Right kidney (tissue), 1 donor: Measurements from ENCODE around the gene KCP.
"Not testable (repeated sequence)": the region's sequence is repeated elsewhere in the genome, so short reads cannot be mapped to it uniquely, and the experiment has no call there.

ENCODE experiments used
- DNase-seq: peaks from one replicate; pipeline ENCODE4 v3.0.0-alpha.2; 2016

The KCP gene

GRCh38 chr7:128921866-128922440 lies 11.4 kb upstream of the KCP start:
- no peak for DNase-seq

DNA sequence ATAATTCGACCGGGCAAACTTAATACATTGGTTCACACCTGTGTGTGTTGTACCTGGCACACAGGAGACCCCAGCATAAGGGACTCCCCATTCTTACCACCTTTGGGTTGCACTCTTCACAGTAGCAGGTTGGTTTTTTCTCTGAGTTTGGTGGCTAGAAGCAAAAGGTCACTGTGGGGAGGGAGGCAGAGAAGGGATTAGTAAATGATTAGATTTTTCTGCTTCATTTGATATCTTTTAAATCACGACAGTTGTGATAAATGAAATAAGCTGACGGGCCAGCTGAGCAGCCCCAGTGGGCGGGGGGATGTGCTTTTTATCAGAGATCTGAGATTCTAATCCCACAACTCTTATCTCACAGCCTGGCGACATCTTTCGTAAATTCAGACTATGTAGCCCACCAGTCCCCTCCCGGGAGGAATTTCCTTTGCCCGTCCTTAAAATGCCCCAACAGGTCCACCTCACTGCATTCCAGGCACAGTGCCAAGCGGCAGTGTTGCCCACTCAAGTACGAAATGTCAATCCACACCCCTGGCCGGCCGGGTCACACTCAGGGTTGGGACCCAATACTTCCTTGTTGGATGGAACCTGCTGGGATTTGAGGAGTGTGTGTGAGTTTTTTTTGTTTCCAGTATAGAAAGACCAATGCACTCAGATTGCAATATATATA lies 10.5 kb upstream of the KCP start:
- DNase-seq = no peak

DNA sequence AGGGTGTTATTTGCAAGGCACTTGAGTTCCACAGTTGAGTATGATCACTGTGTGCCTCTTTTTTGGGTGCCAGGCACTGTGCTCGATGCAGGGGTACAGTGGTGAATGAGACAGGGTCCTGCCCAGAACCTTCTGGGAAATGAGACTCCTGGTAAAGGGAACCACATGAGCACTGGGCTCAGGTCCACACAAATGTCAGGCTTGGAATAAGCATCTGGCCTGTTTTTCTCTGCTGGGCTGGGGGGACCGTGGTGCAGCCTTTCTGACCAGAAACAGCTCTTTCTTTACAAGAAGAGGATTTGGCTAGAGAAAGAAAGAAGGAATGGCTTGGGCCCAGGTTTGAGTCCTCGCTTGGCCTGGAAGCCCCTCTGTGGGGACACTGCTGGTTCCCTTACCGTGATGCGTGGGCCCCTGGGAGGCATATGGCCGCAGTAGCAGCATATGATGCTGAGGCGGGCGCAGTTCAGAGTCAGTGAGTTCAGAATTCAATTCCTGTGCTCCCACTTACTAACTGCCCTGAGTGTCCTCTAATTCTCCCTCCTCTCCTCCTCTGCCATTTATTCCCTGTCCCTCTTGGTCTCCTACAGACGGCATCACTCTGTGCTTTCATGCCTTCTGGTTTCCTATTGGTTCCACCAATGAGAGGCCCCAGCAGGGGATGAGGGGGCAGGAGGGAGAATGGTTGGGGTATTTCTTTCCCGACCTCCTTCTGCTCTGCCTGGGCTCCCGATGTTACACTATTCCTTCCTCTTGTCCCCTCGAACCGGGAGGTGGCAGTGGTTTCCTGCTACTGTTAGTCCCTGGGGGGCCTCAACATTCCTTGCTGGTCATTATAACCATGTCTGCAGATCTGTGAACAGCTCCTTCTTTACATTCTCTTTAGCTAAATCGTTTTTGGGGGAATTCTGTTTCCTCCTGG lies 9.6 kb upstream of the KCP start:
- DNase-seq = no peak

DNA sequence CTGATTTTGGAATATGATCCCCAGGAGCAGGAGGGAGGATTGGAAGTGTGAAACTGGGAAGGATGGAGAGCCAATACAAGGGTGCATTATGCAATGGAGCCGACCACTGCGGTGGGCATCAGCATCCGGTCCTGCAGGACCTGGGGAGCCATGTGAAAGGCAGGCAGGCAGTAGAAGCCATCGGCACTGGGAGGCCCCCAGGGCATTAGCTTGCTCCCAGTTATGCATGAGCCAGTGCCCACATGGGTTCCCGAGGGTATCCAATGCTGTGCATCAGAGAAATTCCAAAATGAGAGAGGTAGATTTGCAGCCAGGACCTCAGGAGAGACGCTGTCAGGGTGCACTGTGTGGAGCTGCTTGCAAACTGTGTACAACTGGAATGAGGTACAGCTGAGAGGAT lies 8.7 kb upstream of the KCP start:
- DNase-seq = no peak

- no peak for DNase-seq
These were observed 7.6 kb upstream of the KCP start for GRCh38 chr7:128918016-128918665.

- no peak for DNase-seq
These were observed 6.6 kb upstream of the KCP start for GRCh38 chr7:128917122-128917521.

- DNase-seq = no peak
These were observed 6.1 kb upstream of the KCP start for GRCh38 chr7:128916643-128916915.

DNA sequence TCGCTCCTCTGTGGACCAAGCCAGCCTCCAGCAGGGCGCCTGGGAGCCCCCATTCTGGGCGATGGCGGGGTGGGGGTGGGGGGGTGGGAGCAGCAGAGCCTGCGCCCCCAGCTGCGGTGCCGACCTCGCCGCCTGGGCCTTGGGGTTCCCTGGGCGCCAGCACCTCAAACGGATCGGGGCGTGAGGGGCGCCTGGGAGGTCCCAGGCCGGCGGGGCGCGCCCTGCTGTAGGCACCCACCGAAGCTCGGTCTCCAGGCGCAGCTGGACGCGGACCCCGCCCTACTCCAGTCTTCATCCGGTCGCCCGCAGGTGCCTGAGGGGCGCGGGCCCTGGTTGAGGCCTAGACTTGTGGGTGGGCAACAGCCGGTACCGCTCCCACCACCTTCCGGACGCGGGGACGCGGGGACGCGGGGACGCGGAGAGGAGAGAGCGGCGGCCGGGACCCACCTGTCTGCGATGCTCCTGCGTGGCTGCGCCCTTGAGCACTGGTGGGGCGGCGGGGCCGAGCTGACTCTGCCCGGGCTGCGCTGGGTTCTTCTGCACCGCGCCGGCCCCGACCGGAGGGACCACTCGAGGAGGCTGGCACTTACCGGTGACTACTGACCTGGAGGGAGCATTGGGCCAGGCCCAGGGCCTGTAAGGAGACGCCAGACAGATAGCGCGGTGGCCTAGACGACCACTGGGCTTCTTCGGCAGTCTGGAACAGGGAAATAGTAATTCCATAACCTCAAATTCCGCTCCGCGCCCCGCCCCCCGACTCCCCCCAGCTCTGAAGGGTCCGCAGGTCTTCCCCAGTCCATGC lies 5.5 kb upstream of the KCP start:
- DNase-seq = peak; percentile 46

GRCh38 chr7:128915271-128915819 lies 4.8 kb upstream of the KCP start:
- peak; percentile 49 for DNase-seq

- no peak for DNase-seq
These were observed 4.2 kb upstream of the KCP start for GRCh38 chr7:128914566-128915151.

DNA sequence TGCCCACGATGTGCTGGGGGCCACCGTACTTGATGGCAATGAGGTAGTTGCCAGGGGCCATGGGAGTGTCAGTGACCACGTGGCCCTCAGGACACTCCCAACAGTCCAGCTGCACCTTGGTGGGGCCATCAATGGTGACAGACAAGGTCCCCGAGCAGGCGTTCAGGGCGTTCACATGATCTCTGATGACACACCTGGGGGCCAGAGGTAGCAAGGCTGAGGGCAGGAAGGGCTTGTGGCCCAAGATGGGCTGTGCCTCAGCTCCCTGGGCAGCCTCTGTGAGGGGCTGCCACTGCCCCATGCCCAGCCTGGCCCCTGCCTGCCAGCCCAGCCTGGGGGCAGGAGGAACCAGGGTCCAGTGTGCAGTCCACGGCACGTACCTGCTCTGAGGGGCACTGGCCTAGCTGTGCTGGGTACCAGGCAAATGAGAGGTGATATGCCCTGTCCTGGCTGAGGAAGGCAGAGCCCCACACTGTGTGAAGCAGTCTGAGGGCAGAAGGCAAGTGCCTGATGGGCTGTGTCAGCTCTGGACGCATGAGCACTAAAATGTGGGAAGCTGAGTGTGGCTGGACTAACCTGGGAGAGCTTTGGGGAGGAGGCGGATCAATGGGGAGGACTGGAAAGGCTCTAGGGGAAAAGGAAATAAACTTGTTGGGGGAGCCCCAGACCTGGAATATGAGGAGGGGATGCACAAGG lies 3.5 kb upstream of the KCP start:
- no peak for DNase-seq

DNA sequence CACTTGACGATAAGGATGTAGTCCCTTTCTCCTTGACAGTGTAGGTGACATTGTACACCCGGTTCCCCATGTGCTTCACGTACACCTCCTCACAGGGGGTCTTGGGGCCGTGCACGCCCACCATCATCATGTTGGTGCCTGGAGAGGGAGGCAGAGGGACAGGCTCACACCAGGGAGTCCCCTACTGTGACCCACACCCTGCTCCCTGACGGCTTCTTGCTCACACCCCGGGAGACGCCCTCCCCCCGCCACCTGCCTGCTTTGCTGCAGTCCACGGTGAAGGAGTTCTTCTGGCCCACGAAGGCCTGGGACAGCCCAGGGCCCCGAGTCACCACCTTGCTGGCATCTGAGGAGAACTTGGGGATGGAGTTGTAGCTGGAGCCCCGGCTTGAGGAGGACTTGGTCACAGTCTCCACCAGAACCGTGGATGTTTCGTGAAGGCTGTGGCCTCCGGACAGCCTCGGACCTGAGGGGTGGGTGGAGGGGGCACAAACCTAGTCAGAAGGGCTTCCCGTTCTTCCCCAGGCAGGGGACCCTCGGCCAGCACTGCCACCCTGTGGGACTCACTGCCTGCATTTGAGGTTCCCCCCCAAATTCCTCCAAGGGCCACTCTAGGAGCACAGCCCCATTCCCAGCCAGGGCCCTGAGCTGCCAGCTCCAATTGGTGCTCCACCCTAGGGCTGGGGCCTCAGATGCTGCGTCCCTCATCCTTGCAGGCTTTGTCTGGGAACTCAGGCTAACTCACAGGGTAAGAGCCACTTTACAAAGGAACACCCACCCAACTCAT lies 2.4 kb upstream of the KCP start:
- DNase-seq = not testable (repeated sequence)

- no peak for DNase-seq
These were observed 1.8 kb upstream of the KCP start for GRCh38 chr7:128912281-128912680.

- DNase-seq = peak; percentile 56
These were observed 1.0 kb upstream of the KCP start for GRCh38 chr7:128911423-128912031.

- peak; percentile 86 for DNase-seq
These were observed 612 bp downstream of the KCP start for GRCh38 chr7:128909625-128910568.

DNA sequence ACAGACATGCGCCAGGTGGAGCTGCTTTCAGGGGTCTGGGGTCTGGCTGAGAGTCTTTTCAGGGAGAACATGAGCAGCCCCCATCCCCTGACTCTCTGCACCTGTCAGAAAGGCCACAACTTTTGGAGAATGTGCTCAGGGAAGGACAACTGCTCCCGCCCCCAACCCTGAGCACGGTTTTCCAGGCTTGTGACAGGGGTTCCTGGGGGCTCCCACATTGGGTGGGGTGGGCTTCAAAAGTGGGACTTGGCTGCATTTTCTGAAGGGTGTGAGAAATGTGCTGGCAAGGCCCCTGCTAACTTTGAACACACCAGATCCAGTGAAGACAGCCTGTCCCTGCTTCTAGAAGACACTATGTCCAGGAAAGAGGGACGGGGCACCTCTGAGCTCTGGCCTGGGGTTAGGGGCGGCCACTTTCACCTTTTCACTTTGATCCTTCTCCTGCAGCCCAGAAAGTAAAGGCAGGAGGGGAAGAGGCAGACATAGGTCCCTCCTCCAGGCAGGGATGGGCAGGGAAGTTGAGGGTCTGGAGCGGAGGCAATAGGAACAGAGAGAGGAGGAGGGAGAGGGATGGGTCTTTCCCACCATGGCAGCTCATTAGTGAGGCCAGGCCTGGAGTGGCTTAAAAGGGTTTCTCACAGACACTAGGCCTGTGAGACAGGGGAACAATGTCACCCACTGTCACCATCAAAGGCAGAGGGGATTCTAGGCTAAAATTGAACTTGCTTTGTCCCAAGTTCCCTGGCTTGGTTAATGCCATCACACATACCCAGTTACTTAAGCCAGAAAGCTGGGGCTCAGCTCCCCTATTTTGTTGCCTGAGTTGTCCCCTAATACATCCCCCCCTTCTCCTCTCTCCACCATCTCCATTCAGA lies 1.5 kb downstream of the KCP start:
- DNase-seq = no peak
